ENCODE data around the gene PTPRN2. TPM values are rescaled to one million over a fixed set of nuclear protein-coding genes. Genes with fewer than 3 reads are reported as not detected.

Gene PTPRN2
- total RNA-seq, 1 experiment from 2014 or later, result 2.1 TPM

DNA sequence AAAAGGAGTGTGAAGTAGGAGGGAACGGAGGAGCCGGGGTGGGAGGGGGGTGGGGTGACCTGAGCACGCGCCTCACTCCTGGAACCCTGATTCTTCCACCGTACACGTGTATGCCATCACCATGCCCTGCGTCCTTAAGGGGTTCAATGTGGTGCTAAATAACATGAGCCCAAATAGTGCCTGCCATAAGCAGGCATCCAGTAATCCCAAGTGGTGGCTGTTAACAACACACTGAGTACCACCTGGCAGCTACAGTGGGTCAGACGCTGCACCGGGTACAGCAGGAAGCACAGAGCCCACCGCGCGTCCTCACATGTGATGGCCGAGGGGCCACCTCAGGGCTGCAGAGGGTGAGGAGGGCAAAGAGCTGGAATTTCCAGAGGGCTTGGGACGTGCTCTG lies 81.9 kb downstream of the PTPRN2 start:
- intact Hi-C loops (cut with micrococcal nuclease), result no loop called here
- Histone ChIP-seq H3K4me2 (ENCODE audit: low read length) (no peak overlapping the region), H3K4me1 (ENCODE audit: control insufficient read depth in 1 of 2, insufficient read depth in 2 of 2, low read length in 2 of 2) (peaks cover 6 to 20% of the 10 kb centered on the region in 2 experiments), H3K9me2 (ENCODE audit: insufficient read depth) (no peaks in the 10 kb centered on the region), H3K4me3 (replicated peaks in 1 of 2; ENCODE audit: low read depth in 1 of 2, low read length in 2 of 2) (no peak overlapping the region), H3K9ac (ENCODE audit: low read length) (no peak overlapping the region), H2AFZ (ENCODE audit: low read depth, low read length, poor library complexity, severe bottlenecking) (no peak overlapping the region), H4K20me1 (ENCODE audit: insufficient read depth) (no peaks in the 10 kb centered on the region), H3K9me3 (ENCODE audit: control insufficient read depth in 1 of 2, insufficient read depth in 1 of 2, low read depth in 1 of 2, low read length in 2 of 2) (peaks cover 0 to 9% of the 10 kb centered on the region in 2 experiments; a peak in 1 of 4 replicates), H3K27ac (ENCODE audit: low read depth, low read length) (no peak overlapping the region), H3K27me3 (ENCODE audit: insufficient read depth, low read length) (no peaks in the 10 kb centered on the region), H3K36me3 (ENCODE audit: control insufficient read depth in 1 of 2, insufficient read depth in 2 of 2, low read length in 2 of 2) (no peaks in the 10 kb centered on the region), H3K79me2 (ENCODE audit: insufficient read depth, low read length) (no peaks in the 10 kb centered on the region)
- no peak for ATAC-seq
- no peak for DNase-seq (ENCODE audit: low read depth, low spot score)
- ChIA-PET CTCF (no interaction called here), POLR2A (no interaction called here), RAD21 (ENCODE audit: low non-redundant PET in 1 of 2, low total read pairs in 2 of 2, uncharacterized antibody in 2 of 2, unreplicated experiment in 2 of 2) (no interaction called here)
- no peak for TF ChIP-seq EZH2phosphoT487 (IDR thresholded peaks at IDR 0.05; ENCODE audit: borderline replicate concordance)
- TF ChIP-seq RAD21 (IDR thresholded peaks at IDR 0.05; ENCODE audit: low read depth), result no peak
- no peak for TF ChIP-seq ZNF274 (IDR thresholded peaks at IDR 0.05; ENCODE audit: low read depth, low read length)
- TF ChIP-seq EZH2 (IDR thresholded peaks at IDR 0.05), result no peak
- no peak for TF ChIP-seq SIN3A (IDR thresholded peaks at IDR 0.05; ENCODE audit: low read depth)
- no peak for TF ChIP-seq POLR2AphosphoS5 (IDR thresholded peaks at IDR 0.05; ENCODE audit: low read depth, low read length)
- TF ChIP-seq TCF7L2 (IDR thresholded peaks at IDR 0.05; ENCODE audit: borderline replicate concordance, extremely low read depth, insufficient read depth, insufficient read length), result no peak
- TF ChIP-seq EGR1 (IDR thresholded peaks at IDR 0.05; ENCODE audit: low read depth), result no peak
- no peak for TF ChIP-seq YY1 (IDR thresholded peaks at IDR 0.05; ENCODE audit: extremely low read depth, insufficient replicate concordance, low read depth, low read length)
- no TSS peak for BruUV-seq (replicated peaks)

DNA sequence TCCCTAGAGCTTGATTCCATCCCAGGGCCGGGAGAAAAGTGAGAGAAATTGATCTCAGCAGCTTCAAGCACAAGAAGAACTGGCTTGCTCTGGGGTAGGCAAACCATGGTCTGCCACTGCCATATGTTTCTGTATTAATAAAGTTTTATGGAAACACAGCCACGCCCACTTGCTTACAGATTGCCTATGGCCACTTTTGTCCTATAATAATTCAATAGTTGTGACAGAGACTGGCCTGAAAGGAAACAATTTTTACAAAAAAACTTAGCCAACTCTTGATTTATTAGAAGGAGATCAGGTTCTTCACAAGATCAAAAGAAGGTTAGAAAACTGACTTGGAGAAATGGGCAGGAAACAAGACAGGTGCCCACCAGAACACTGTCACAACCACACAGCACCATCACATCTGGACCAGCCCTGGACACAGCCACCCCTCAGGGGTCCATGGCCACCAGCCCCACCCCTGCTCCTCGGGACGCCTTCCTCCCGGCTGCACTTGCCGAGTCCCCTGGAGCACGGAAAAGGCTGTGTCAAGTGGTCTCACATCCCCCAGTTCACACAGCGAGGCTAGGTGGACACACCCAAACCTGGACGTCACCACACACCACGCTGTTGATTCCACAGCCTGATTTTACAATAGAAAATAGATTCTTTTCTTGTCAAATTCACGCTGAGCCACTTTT lies 85.4 kb downstream of the PTPRN2 start:
- DNase-seq (ENCODE audit: low read depth, low spot score), result no peak
- Histone ChIP-seq H3K27ac (ENCODE audit: low read depth, low read length) (no peak overlapping the region), H3K9me3 (ENCODE audit: control insufficient read depth in 1 of 2, insufficient read depth in 1 of 2, low read depth in 1 of 2, low read length in 2 of 2) (peaks cover 0 to 9% of the 10 kb centered on the region in 2 experiments; a peak in 1 of 4 replicates), H3K27me3 (ENCODE audit: insufficient read depth, low read length) (no peaks in the 10 kb centered on the region), H3K4me3 (replicated peaks in 1 of 2; ENCODE audit: low read depth in 1 of 2, low read length in 2 of 2) (no peak overlapping the region), H3K36me3 (ENCODE audit: control insufficient read depth in 1 of 2, insufficient read depth in 2 of 2, low read length in 2 of 2) (no peaks in the 10 kb centered on the region), H3K79me2 (ENCODE audit: insufficient read depth, low read length) (no peaks in the 10 kb centered on the region), H4K20me1 (ENCODE audit: insufficient read depth) (no peaks in the 10 kb centered on the region), H2AFZ (ENCODE audit: low read depth, low read length, poor library complexity, severe bottlenecking) (no peak overlapping the region), H3K4me2 (ENCODE audit: low read length) (no peak overlapping the region), H3K4me1 (ENCODE audit: control insufficient read depth in 1 of 2, insufficient read depth in 2 of 2, low read length in 2 of 2) (peaks cover 0 to under 1% of the 10 kb centered on the region in 2 experiments; a peak in 1 of 4 replicates), H3K9ac (ENCODE audit: low read length) (no peak overlapping the region), H3K9me2 (ENCODE audit: insufficient read depth) (no peaks in the 10 kb centered on the region)
- CTCF ChIA-PET, result no interaction called here
- POLR2A ChIA-PET, result no interaction called here
- intact Hi-C loops (cut with micrococcal nuclease), result no loop called here
- TF ChIP-seq RAD21 (IDR thresholded peaks at IDR 0.05; ENCODE audit: low read depth) (no peak), TCF7L2 (IDR thresholded peaks at IDR 0.05; ENCODE audit: borderline replicate concordance, extremely low read depth, insufficient read depth, insufficient read length) (no peak), MAX (IDR thresholded peaks at IDR 0.05) (no peak), CEBPB (IDR thresholded peaks at IDR 0.05; ENCODE audit: low read depth) (no peak), POLR2A (IDR thresholded peaks at IDR 0.05; ENCODE audit: borderline replicate concordance, extremely low read depth, insufficient read depth, insufficient read length) (no peak), ZNF274 (IDR thresholded peaks at IDR 0.05; ENCODE audit: low read depth, low read length) (no peak), JUND (IDR thresholded peaks at IDR 0.05) (no peak), POLR2AphosphoS5 (IDR thresholded peaks at IDR 0.05; ENCODE audit: low read depth, low read length) (no peak)
- TF ChIP-seq, protein P1, sequence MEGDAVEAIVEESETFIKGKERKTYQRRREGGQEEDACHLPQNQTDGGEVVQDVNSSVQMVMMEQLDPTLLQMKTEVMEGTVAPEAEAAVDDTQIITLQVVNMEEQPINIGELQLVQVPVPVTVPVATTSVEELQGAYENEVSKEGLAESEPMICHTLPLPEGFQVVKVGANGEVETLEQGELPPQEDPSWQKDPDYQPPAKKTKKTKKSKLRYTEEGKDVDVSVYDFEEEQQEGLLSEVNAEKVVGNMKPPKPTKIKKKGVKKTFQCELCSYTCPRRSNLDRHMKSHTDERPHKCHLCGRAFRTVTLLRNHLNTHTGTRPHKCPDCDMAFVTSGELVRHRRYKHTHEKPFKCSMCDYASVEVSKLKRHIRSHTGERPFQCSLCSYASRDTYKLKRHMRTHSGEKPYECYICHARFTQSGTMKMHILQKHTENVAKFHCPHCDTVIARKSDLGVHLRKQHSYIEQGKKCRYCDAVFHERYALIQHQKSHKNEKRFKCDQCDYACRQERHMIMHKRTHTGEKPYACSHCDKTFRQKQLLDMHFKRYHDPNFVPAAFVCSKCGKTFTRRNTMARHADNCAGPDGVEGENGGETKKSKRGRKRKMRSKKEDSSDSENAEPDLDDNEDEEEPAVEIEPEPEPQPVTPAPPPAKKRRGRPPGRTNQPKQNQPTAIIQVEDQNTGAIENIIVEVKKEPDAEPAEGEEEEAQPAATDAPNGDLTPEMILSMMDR (IDR thresholded peaks at IDR 0.05 in 2 of 3, conservative IDR thresholded peaks at IDR 0.05 in 1 of 3; ENCODE audit: borderline replicate concordance in 1 of 3, insufficient read depth in 1 of 3, low read depth in 2 of 3, low read length in 2 of 3), result no peak
- RAD21 ChIA-PET (ENCODE audit: low non-redundant PET in 1 of 2, low total read pairs in 2 of 2, uncharacterized antibody in 2 of 2, unreplicated experiment in 2 of 2), result no interaction called here
- no peak for ATAC-seq
- BruUV-seq (replicated peaks), result no TSS peak
